A549 (cell line): ENCODE data around the gene LACTBL1.

Source experiments
- BCL3 ChIP-seq: fragments of >200 bp; sonication (Bioruptor Twin); formaldehyde crosslinking; IDR thresholded peaks from 3 replicates; pipeline ENCODE4 v1.6.1; 2016
- CEBPB ChIP-seq, 2 experiments: fragments of >200 bp in 1 of 2; sonication (Bioruptor Twin) in 1 of 2; formaldehyde crosslinking in 1 of 2; IDR thresholded peaks; 2 replicates each; pipeline ENCODE4 v1.6.1; 2012 to 2016
- CHD4 ChIP-seq: fragments of 200-600 bp; sonication (generic); IDR thresholded peaks from 2 replicates; pipeline ENCODE4 v1.6.1; 2016; ENCODE audit warnings: antibody characterized with exemption, mild to moderate bottlenecking, borderline replicate concordance
- ESRRA ChIP-seq: fragments of 150-350 bp; IDR thresholded peaks from 2 replicates; pipeline ENCODE4 v1.6.1; 2014; ENCODE audit warnings: mild to moderate bottlenecking, low read length, borderline replicate concordance
- JUNB ChIP-seq: fragments of >200 bp; sonication (Bioruptor Twin); formaldehyde crosslinking; IDR thresholded peaks from 2 replicates; pipeline ENCODE4 v1.6.1; 2016
- KDM1A ChIP-seq: fragments of 200-600 bp; sonication (generic); IDR thresholded peaks from 2 replicates; pipeline ENCODE4 v1.6.1; 2016; ENCODE audit warnings: low read depth, mild to moderate bottlenecking
- POLR2A ChIP-seq: IDR thresholded peaks from 2 replicates; pipeline ENCODE4 v1.6.1; 2012; ENCODE audit warnings: mild to moderate bottlenecking, low read length
- RCOR1 ChIP-seq: fragments of 150-350 bp; IDR thresholded peaks from 2 replicates; pipeline ENCODE4 v1.6.1; 2014; ENCODE audit warnings: antibody characterized with exemption, low read length, low read depth
- SMC3 ChIP-seq: fragments of >200 bp; sonication (Bioruptor Twin); formaldehyde crosslinking; IDR thresholded peaks from 3 replicates; pipeline ENCODE4 v1.6.1; 2018; ENCODE audit warnings: inconsistent platforms
- USF2 ChIP-seq: fragments of 450-650 bp; IDR thresholded peaks from 2 replicates; pipeline ENCODE4 v1.6.1; 2014; ENCODE audit warnings: antibody characterized with exemption
- TF ChIP-seq, protein P1 (sequence below): fragments of >200 bp; sonication (Bioruptor Twin); formaldehyde crosslinking; IDR thresholded peaks from 3 replicates; pipeline ENCODE4 v1.5.1; 2016
- TF ChIP-seq, protein P2 (sequence below): fragments of 200-600 bp; sonication (generic); IDR thresholded peaks from 2 replicates; pipeline ENCODE4 v1.6.1; 2016; ENCODE audit warnings: antibody characterized with exemption, mild to moderate bottlenecking, moderate library complexity

- TF ChIP-seq ESRRA (no peak), CEBPB (IDR thresholded peaks at IDR 0.05) (no peak), POLR2A (no peak), RCOR1 (no peak), USF2 (no peak), BCL3 (no peak), CHD4 (no peak), JUNB (no peak), KDM1A (no peak), SMC3 (no peak)
- TF ChIP-seq, protein P1, sequence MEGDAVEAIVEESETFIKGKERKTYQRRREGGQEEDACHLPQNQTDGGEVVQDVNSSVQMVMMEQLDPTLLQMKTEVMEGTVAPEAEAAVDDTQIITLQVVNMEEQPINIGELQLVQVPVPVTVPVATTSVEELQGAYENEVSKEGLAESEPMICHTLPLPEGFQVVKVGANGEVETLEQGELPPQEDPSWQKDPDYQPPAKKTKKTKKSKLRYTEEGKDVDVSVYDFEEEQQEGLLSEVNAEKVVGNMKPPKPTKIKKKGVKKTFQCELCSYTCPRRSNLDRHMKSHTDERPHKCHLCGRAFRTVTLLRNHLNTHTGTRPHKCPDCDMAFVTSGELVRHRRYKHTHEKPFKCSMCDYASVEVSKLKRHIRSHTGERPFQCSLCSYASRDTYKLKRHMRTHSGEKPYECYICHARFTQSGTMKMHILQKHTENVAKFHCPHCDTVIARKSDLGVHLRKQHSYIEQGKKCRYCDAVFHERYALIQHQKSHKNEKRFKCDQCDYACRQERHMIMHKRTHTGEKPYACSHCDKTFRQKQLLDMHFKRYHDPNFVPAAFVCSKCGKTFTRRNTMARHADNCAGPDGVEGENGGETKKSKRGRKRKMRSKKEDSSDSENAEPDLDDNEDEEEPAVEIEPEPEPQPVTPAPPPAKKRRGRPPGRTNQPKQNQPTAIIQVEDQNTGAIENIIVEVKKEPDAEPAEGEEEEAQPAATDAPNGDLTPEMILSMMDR: no peak
- TF ChIP-seq, protein P2, sequence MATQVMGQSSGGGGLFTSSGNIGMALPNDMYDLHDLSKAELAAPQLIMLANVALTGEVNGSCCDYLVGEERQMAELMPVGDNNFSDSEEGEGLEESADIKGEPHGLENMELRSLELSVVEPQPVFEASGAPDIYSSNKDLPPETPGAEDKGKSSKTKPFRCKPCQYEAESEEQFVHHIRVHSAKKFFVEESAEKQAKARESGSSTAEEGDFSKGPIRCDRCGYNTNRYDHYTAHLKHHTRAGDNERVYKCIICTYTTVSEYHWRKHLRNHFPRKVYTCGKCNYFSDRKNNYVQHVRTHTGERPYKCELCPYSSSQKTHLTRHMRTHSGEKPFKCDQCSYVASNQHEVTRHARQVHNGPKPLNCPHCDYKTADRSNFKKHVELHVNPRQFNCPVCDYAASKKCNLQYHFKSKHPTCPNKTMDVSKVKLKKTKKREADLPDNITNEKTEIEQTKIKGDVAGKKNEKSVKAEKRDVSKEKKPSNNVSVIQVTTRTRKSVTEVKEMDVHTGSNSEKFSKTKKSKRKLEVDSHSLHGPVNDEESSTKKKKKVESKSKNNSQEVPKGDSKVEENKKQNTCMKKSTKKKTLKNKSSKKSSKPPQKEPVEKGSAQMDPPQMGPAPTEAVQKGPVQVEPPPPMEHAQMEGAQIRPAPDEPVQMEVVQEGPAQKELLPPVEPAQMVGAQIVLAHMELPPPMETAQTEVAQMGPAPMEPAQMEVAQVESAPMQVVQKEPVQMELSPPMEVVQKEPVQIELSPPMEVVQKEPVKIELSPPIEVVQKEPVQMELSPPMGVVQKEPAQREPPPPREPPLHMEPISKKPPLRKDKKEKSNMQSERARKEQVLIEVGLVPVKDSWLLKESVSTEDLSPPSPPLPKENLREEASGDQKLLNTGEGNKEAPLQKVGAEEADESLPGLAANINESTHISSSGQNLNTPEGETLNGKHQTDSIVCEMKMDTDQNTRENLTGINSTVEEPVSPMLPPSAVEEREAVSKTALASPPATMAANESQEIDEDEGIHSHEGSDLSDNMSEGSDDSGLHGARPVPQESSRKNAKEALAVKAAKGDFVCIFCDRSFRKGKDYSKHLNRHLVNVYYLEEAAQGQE: no peak
Observed at GRCh38 chr1:22903113-22903512, 69.6 kb downstream of the LACTBL1 start.
